MCF 10A (cell line): Measurements from ENCODE around the gene SUPV3L1. TPM values are rescaled to one million over a fixed set of nuclear protein-coding genes. Genes with fewer than 3 reads are reported as not detected.
A peak's percentile ranks its signal among the peaks of the same experiment; 100 is the strongest.

Experiments
- BruUV-seq: library from RNA; stranded (reverse); fragments of 400-500 nt; replicated peaks from 2 replicates; lab custom pipeline; 2021; lab: Mats Ljungman, UMichigan
- CTCF ChIA-PET: fragments of 300-600 bp; sonication (Branson Sonifier 250); formaldehyde crosslinking; extraction: SDS; loops from one replicate; lab custom pipeline; 2021; ENCODE audit warnings: antibody characterized with exemption, inconsistent platforms; lab: Yijun Ruan, JAX
- POLR2A ChIA-PET: fragments of 300-600, 350-650 bp; sonication (Branson Sonifier 250); formaldehyde crosslinking; extraction: SDS; loops from one replicate; lab custom pipeline; 2020; ENCODE audit warnings: antibody characterized with exemption, inconsistent platforms; lab: Yijun Ruan, JAX
- DNase-seq: peaks from one replicate; pipeline ENCODE4 v3.0.0-alpha.2; 2018; ENCODE audit not compliant: unreplicated experiment
- H3K27ac Mint-ChIP-seq: one replicate; pipeline ENCODE4 v1.8.0; 2022; ENCODE audit warnings: mild to moderate bottlenecking, low read depth, mixed read lengths; ENCODE audit not compliant: unreplicated experiment
- H3K27me3 Mint-ChIP-seq: one replicate; pipeline ENCODE4 v1.8.0; 2022; ENCODE audit warnings: mixed read lengths; ENCODE audit not compliant: insufficient read depth, unreplicated experiment
- H3K36me3 Mint-ChIP-seq: one replicate; pipeline ENCODE4 v1.8.0; 2022; ENCODE audit warnings: mild to moderate bottlenecking, moderate library complexity, mixed read lengths; ENCODE audit not compliant: insufficient read depth, unreplicated experiment
- H3K4me1 Mint-ChIP-seq: one replicate; pipeline ENCODE4 v1.8.0; 2022; ENCODE audit warnings: mixed read lengths; ENCODE audit not compliant: insufficient read depth, unreplicated experiment
- H3K4me3 Mint-ChIP-seq: one replicate; pipeline ENCODE4 v1.8.0; 2022; ENCODE audit warnings: mild to moderate bottlenecking, moderate library complexity, mixed read lengths; ENCODE audit not compliant: unreplicated experiment
- H3K9me3 Mint-ChIP-seq: one replicate; pipeline ENCODE4 v1.8.0; 2022; ENCODE audit warnings: mixed read lengths; ENCODE audit not compliant: unreplicated experiment
- CTCF ChIP-seq: fragments of 200-600 bp; IDR thresholded peaks from one replicate; pipeline ENCODE4 v1.8.0; 2022; ENCODE audit warnings: antibody characterized with exemption, mild to moderate bottlenecking; ENCODE audit not compliant: unreplicated experiment
- intact Hi-C: fragments of 100-400 bp; cut with micrococcal nuclease; formaldehyde crosslinking; loops from 2 replicates; pipeline ENCODE4 v1.14.1; 2022
- total RNA-seq: library from RNA; stranded (reverse); gene quantifications from 2 replicates; pipeline ENCODE4 v1.2.3, GENCODE V29; 2022

Gene SUPV3L1
- total RNA-seq, 1 experiment from 2014 or later, result 73.6 TPM

- no peak overlapping the region for H3K27ac Mint-ChIP-seq
- DNase-seq, result no peak
- CTCF ChIA-PET, result no interaction called here
- H3K4me3 Mint-ChIP-seq, result no peak overlapping the region
- H3K4me1 Mint-ChIP-seq, result peaks cover 15% of the 10 kb centered on the region
- no peaks in the 10 kb centered on the region for H3K9me3 Mint-ChIP-seq
- POLR2A ChIA-PET, result no interaction called here
- no TSS peak for BruUV-seq
- TF ChIP-seq CTCF, result no peak
- intact Hi-C loops, result no loop called here
- H3K36me3 Mint-ChIP-seq, result peaks cover 31% of the 10 kb centered on the region
- H3K27me3 Mint-ChIP-seq, result no peaks in the 10 kb centered on the region
These were observed 3.2 kb upstream of the SUPV3L1 start for GRCh38 chr10:69176823-69177222.

GRCh38 chr10:69179089-69179742 is 818 bp upstream of the SUPV3L1 start:
- H3K4me1 Mint-ChIP-seq, result peaks cover 28% of the 10 kb centered on the region
- DNase-seq, result no peak
- peak overlapping the region; percentile 100 for H3K27ac Mint-ChIP-seq
- ChIA-PET CTCF (no interaction called here), POLR2A (interaction anchor here (0.6 to 2.0 kb wide), 17 partner anchors 9 to 308 kb away, joined by 3 to 15 read pairs (median 4); partner anchors contain the start of gene DDX21)
- H3K36me3 Mint-ChIP-seq, result peaks cover 15% of the 10 kb centered on the region
- intact Hi-C loops, result no loop called here
- TSS peak; percentile 95 for BruUV-seq
- H3K27me3 Mint-ChIP-seq, result no peaks in the 10 kb centered on the region
- no peaks in the 10 kb centered on the region for H3K9me3 Mint-ChIP-seq
- H3K4me3 Mint-ChIP-seq, result peak overlapping the region; percentile 92
- no peak for TF ChIP-seq CTCF

GRCh38 chr10:69180525-69181204 is 631 bp downstream of the SUPV3L1 start:
- H3K27ac Mint-ChIP-seq, result peak overlapping the region; percentile 100
- peaks cover 18% of the 10 kb centered on the region for H3K36me3 Mint-ChIP-seq
- intact Hi-C loops, result loop anchor here (2.0 kb wide), 1 partner anchor 42 kb away; no protein-coding TSS in a partner anchor
- BruUV-seq, result TSS peak; percentile 43
- ChIA-PET POLR2A (interaction anchor here (0.5 to 2.0 kb wide), 25 partner anchors 11 to 1005 kb away, joined by 3 to 15 read pairs (median 4); partner anchors contain the start of genes DDX21 and HKDC1), CTCF (interaction anchor here (0.6 to 0.8 kb wide), 2 partner anchors 15 to 191 kb away, joined by 3 read pairs; no protein-coding TSS in a partner anchor)
- H3K27me3 Mint-ChIP-seq, result no peaks in the 10 kb centered on the region
- H3K9me3 Mint-ChIP-seq, result no peaks in the 10 kb centered on the region
- no peak for DNase-seq
- peak overlapping the region; percentile 92 for H3K4me3 Mint-ChIP-seq
- TF ChIP-seq CTCF, result no peak
- H3K4me1 Mint-ChIP-seq, result peaks cover 36% of the 10 kb centered on the region

- BruUV-seq, result no TSS peak
- Mint-ChIP-seq H3K27me3 (no peaks in the 10 kb centered on the region), H3K9me3 (no peaks in the 10 kb centered on the region), H3K27ac (peak overlapping the region; percentile 100), H3K4me3 (peak overlapping the region; percentile 92), H3K36me3 (peaks cover 26% of the 10 kb centered on the region), H3K4me1 (peaks cover 36% of the 10 kb centered on the region)
- DNase-seq, result no peak
- ChIA-PET CTCF (interaction anchor here (0.7 to 1.0 kb wide), 3 partner anchors 9 to 36 kb away, joined by 3 to 5 read pairs (median 3); no protein-coding TSS in a partner anchor), POLR2A (no interaction called here)
- intact Hi-C loops, result loop anchor here (2.0 kb wide), 1 partner anchor 41 kb away; no protein-coding TSS in a partner anchor
- TF ChIP-seq CTCF, result no peak
These were observed 1.4 kb downstream of the SUPV3L1 start for GRCh38 chr10:69181433-69181832.
